HG03159 (cell line): ENCODE results near the gene IKZF3.
"Not testable (repeated sequence)": the region's sequence is repeated elsewhere in the genome, so short reads cannot be mapped to it uniquely, and the experiment has no call there.

ENCODE experiments used
- ATAC-seq: cut with Tn5 transposase; IDR thresholded peaks from one replicate; pipeline ENCODE4 v1.9.1; 2021; ENCODE audit warnings: mild to moderate bottlenecking, moderate library complexity; ENCODE audit not compliant: unreplicated experiment

IKZF3 gene

DNA sequence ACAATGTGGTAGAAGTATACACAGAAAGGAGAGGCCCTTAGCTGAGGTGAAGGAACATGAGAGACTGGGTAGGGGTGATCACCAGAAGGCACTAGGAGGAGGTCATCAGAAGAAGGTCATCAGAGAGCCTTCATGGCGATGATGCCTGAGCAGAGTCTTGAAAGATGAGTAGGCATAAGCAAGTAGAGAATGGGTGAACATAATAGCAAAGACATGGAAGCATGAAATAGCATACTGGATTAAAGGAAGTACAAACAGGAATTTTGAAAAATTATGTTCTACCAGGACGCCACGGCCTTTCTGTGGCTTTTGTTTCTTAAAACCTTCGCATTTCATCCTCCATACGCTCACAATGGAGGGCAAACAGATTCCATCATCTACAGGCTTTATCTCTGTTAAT lies 2.9 kb downstream of the IKZF3 start:
- no peak for ATAC-seq

DNA sequence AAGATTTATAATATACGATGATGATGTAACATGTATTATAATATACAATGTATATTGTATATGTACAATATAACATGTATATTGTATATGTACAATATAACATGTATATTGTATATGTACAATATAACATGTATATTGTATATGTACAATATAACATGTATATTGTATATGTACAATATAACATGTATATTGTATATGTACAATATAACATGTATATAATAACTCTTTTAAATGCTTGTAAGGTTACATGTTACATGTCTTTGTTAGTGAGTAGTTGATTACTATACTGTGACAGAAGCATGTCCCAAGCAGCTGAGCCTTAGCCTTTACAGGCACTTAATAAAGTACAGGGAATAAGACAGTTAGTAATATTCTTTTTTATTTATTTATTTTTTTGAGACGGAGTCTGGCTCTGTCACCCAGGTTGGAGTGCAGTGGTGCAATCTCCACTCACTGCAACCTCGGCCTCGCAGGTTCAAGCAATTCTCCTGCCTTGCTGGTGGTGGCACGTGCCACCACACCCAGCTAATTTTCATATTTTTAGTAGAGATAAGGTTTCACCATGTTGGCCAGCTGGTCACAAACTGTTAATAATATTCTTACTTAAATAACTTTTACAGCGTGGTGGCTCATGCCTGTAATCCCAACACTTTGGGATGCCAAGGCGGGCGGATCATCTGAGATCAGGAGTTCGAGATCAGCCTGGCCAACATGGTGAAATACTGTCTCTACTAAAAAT lies 8.0 kb downstream of the IKZF3 start:
- not testable (repeated sequence) for ATAC-seq

DNA sequence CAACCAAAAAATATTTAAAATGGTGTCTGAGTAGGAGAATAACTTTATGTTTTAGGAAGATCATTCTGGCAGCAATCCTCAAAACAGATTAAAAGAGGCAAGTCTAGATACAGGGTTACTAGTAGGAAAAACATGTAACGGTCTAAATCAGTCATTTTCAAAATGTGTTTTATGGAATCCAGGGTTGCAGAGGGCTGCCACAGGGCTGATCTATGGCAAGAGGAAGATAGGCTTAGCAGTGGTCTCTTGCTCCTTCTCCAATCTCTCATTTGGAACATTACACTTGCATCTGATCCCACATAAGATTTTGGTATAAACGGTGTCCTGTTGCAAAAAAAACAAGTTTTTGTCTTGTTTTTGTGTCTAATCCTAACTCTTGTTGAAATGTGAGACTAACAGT lies 9.2 kb downstream of the IKZF3 start:
- ATAC-seq, result no peak

DNA sequence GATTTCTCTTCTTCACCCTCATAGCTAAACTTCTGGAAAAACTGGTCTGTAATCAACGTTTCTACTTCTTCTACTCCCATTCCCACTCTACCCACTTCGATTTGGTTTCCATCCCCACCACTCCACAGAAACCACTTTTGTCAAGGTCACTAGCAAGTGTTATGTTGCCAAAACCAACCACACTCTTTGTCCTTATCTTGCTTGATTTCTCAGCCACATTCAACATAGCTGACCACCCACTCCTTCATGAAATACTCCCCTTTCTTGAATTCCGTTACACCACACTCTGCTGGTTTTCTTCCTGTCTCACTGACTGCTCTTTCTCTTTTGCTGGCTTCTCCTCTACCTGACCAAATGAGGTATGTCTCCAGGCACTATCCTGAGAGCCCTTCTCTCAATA lies 11.9 kb downstream of the IKZF3 start:
- ATAC-seq, result no peak

DNA sequence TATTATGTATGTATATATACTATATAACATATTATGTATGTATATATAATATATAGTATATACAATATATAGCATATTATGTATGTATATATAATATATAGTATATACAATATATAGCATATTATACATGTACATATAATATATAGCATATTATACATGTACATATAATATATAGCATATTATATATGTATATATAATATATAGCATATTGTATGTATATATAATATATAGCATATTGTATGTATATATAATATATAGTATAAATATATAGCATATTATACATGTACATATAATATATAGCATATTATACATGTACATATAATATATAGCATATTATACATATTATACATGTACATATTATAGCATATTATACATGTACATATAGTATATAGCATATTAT lies 13.9 kb downstream of the IKZF3 start:
- ATAC-seq, result not testable (repeated sequence)

DNA sequence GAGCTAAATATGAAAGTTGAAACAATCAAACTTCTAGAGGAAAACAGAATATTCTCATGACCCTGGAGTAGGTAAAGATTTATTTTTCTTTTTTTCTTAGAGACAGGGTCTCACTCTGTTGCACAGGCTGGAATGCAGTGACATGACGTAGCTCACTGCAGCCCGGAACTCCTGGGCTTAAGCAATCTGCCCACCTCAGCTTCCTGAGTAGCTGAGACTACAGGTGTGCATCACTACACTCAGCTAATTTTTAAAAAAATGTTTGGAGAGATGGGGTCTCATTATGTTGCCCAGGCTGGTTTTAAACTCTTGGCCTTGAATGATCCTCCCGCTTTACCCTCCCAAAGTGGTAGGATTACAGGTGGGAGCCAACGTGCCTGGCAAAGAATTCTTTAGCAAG lies 15.5 kb downstream of the IKZF3 start:
- ATAC-seq, result no peak

DNA sequence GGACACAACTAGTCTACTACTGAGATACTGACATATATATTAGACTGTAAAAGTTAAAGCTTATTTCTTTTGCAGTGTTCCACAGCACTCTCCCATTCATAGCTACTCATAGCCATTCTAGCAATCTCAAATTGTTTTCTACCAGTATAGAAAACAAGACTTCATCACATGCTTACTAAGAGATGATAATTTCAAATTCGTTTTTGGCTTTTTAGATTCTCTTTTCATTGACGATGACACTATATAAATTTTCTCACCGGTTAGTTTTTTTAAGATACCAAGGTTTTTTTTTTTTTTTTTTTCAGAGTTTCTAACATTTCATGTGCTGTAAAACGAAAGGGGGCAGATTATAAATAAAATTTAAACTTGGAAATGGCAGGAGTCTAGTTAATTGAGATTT lies 17.9 kb downstream of the IKZF3 start:
- no peak for ATAC-seq

DNA sequence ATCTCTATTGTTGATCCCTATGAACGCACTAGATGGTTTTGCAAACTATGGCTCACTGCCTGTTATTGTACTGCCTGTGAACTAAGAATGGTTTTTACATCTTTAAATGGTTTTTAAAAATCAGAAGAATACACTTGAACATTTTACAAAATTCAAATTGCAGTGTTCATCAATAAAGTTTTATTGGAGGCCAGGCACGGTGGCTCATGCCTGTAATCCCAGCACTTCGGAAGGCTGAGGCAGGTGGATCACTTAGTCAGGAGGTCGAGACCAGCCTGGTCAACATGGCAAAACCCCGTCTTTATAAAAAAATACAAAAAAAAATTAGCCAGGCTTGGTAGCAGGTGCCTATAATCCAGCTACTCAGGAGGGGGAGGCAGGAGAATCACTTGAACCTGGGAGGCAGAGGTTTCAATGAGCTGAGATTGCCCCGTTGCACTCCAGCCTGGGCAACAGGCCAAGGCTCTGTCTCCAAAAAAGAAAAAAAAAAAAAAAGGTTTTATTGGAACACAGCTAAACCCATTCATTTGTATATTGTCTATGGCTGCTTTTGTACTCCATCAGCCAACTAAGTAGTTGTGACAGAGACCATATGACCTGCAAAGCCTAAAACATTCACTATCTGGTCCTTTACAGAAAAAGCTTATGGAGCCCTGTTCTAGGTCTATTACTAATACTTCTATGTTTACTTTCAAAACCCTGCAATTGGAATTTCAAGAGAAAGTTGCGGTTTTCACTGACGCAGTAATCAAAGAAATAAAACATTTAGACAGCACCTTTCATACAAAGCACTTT lies 18.9 kb downstream of the IKZF3 start:
- ATAC-seq, result no peak

DNA sequence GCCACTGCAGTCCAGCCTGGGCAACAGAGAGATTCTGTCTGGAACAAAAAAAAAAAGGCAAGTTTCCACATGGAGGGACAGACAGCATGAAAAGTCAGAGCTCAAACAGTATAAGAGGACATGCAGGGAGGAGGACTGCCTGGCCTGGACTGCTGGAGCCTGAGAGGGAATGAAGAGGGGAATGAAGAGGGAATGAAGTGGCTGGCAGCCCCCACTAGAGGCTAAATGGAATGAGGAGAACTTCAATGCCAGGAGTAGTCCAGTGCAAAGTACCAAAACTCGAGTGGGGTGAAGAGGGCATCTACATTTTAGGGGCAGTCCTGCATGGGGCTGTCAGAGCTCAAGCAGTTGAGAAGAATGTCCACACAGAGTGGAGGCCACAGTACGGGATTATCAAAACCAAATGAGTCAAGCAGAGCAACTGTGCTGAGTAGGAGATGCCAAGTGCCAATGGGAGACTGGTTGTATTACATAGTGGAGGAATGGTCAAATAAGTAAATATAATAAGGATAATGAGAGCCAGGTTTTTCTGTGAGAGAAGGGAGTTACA lies 22.9 kb downstream of the IKZF3 start:
- ATAC-seq, result no peak

DNA sequence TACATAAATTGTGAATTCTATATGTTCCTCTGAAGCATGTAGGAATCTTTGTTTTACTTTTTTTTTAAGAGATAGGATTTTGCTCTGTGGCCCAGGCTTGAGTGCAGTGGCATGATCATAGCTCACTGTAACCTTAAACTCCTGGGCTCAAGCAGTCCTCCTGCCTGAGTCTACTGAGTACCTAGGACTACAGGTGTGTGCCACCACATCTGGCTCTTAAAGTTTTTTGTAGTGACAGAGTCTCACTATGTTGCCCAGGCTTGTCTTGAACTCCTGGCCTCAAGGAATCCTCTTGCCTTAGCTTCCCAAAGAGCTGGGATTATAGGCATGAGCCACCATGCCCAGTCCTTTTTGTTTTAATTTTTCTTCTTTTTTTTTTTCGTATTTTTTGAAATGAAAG lies 25.3 kb downstream of the IKZF3 start:
- ATAC-seq, result no peak

DNA sequence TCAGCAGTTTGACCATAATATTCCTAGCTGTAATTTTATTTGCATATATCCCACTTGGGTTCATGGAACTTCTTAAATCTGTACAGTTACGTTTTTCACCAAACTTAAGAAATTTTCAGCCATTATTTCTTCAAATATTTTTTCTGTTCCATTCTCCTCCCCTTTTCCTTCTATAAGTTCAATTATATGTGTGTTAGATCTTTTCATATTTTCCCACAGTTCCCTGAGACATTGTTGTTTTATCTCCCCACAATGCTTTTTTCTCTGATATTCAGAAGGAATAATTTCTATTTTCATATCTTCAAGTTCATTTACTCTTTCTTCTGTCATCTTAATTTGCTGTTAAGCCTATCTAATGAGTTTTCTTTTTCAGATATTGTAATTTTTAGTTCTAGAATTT lies 26.1 kb downstream of the IKZF3 start:
- no peak for ATAC-seq

DNA sequence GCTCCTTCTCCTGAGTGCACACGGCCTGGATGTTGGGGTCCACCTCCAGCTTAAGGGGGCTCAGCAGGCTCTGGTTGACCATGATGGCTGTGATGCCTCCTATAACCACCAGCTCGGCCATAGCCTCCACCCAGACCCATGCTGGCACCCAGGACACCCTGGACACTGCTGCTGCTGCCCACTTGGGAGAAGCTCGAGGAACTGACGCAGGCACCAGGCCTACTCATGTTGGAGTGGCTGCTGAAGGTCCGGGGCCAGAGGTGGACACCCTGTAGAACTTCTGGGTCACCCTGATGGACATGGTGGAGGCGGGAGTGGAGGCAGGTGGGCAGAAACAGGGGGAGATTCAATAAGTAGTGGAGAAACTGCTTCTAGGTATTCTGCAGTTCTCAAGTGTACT lies 28.0 kb downstream of the IKZF3 start:
- no peak for ATAC-seq

DNA sequence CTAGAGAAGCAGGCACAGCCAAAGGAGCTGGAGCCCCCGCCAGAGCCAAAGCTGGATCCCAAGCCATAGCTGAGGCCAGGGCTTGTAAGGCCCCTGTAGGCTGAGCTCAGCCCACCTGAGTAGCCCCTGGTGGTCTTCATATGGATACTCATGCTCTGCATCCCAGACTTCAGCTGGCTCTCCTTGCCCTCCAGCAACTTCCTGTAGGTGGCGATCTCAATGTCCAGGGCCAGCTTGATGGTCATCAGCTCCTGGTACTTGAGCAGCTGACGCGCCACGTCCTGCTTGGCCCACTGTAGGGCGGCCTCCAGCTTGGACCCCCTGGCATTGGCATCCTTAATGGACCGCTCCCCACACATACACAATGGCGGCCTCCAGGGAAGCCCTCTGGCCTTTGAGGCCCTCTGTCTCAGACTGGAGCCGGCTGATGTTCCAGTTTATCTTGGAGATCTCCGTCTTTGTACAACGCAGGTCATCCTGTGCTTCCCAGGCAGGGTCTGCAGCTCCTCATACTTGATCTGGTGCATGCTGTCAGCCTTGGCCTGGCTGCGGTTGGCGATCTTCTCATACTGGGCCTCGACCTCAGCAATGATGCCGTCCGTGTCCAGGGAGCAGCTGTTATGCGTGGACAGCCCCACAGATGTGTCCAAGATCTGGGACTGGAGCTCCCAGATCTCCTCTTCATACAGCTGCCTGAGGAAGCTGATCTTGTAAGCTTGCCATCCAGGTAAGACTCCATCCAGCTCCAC lies 28.9 kb downstream of the IKZF3 start:
- no peak for ATAC-seq

DNA sequence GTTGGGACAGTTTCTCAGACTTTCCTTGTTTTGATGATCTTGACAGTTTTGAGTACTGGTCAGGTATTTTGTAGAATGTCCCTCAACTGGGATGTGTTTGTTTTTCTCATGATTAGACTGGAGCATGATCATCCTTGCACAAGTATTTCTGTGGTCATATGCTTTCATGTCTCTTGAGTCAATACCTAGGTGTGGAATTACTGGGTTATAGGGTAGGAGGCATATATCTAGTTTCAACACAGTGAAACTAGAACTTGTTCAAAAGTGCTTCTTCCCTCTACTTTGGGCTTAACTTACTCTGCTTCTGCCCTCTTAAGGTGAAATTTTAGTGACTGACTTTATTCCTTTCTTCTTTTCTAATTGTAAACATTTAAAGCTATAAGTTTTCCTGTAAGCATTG lies 30.1 kb downstream of the IKZF3 start:
- no peak for ATAC-seq

DNA sequence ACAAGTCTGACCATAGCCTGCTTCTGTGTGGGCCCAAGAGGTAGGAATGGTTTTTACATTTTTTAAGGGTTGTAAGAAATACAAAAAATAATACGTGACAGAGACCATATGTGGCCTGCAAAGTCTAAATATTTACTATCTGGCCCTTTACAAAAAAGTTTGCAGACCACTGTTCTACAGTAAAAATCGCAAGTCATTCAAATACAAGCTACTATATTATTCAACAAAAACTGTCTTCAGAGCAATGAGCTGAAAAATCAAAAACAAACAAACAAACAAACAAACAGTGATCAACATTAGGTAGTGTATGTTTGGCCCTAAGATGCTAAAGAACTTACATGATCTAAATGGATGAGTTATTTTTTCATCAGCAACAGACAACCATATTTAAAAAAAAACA lies 32.5 kb downstream of the IKZF3 start:
- no peak for ATAC-seq

DNA sequence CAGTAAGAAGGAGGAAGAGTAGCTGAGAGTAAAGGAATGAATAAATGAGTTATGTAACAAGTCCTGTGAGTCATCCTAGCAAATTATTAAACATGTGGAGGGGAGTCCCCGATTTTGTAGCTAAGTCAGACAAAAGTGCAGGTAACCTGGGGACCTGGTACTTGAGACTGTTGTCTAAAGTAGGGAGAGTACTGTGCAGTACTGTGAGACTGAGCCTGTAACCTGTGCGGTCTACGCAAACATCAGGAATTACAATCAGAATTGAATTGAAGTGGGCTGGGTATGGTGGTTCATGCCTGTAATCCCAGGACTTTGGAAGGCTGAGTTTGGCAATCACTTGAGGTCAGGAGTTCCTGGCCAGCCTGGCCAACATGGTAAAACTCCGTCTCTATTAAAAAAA lies 35.7 kb downstream of the IKZF3 start:
- no peak for ATAC-seq

DNA sequence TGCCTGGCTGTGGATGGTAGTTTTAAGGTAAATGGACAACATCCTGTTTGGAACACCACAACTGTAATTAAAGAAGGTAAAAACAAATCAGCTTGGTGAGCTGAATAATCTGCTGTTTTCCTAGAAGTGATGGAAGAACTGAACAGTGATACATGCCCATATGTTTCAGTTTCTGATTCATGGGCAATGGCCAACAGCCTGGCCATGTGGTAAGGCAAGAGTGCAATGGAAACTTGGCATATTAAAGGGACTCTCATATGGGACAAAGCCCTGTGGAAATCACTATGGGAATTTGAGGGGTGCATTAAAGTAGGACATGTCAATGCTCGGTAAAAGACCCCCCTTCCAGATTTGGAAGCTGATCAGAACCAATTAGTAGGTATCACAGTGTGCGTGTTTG lies 37.8 kb downstream of the IKZF3 start:
- no peak for ATAC-seq

DNA sequence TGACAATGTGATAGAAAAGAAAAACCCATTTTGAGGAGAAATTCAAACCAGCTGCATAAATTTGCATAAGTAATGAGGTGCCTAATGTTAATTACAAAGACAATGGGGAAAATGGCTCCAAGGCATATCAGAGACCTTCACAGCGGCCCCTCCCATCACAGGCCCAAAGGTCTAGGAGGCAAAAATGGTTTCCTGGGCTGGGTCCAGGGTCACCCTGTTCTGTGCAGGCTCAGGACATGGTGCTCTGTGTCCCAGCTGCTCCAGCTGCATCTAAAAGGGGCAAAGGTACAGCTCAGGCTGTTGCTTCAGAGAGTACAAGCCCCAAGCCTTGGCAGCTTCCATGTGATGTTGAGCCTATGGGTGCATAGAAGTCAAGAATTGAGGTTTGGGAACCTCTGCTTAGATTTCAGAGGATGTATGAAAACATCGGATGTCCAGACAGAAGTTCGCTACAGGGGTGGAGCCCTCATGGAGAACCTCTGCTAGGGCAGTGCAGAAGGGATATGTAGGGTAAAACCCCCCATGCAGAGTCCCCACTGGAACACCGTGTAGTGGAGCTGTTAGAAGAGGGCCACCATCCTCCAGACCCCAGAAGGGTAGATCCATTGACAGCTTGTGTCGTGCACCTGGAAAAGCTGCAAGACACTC lies 40.6 kb downstream of the IKZF3 start:
- no peak for ATAC-seq

DNA sequence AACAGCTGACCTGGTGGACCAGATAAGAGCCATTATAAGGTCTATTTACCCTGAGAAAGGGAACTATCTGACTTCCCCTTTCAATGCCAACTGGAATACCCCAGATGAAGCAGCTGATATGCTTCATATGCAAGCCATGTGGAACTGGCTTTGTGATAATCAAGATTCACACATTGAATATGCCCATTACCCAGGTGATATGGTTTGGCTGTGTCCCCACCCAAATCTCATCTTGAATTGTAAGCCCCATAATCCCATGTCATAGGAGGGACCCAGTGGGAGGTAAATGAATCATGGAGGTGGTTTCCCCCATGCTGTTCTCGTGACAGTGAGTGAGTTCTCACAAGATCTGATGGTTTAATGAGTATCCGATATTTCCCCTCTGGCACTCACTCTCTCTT lies 42.1 kb downstream of the IKZF3 start:
- ATAC-seq, result no peak

DNA sequence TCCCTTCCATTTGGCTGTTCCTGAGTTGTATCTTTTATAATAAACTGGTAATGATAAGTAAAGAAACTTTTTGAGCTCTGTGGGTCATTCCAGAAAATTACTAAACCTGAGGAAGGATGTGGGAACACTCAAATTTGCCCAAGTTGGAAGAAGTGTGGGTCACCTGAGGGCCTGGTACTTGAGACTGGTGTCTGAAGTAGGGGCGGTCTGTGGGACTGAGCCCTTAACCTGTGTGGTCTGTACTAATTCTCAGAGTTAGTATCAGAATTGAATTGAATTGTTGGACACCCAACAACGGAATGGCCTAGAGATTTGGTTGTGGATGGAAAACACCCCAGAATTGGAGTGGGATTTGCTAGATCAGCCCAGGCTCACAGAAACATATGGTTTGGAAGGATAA lies 43.1 kb downstream of the IKZF3 start:
- no peak for ATAC-seq

DNA sequence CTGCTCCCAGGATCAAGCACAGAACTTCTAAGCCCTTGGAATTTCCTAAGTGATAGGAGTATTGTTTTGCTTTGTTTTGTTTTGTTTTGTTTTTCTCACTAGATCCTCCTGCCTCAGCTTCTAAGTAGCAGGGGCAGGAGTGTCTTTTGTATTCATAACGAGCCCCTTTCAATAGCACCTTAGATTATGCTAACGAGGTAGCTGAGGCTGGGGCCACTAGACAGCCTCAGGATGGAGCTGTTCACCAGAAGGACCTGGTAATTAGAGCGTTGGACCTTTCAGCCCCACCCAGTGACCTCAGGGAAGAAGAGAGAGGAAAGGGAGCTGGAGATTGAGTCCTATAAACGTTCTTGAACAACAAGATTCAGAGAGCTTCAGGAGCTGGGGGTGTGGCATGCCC lies 43.6 kb downstream of the IKZF3 start:
- ATAC-seq, result no peak
